A549 (cell line): Measurements from ENCODE around the gene ZBTB20.

Experiments used
- ATOH8 ChIP-seq: fragments of 250-450 bp; sonication (Bioruptor Pico); IDR thresholded peaks from 2 replicates; pipeline ENCODE4 v1.5.0; 2020; ENCODE audit warnings: low read depth, mild to moderate bottlenecking, moderate library complexity
- CHD4 ChIP-seq: fragments of 200-600 bp; sonication (generic); IDR thresholded peaks from 2 replicates; pipeline ENCODE4 v1.6.1; 2016; ENCODE audit warnings: antibody characterized with exemption, mild to moderate bottlenecking, borderline replicate concordance
- CTCF ChIP-seq: fragments of >200 bp; sonication (Bioruptor Twin); formaldehyde crosslinking; IDR thresholded peaks from 3 replicates; pipeline ENCODE4 v1.5.1; 2016
- EP300 ChIP-seq, 2 experiments: fragments of >200 bp; sonication (Bioruptor Twin); formaldehyde crosslinking; IDR thresholded peaks; 2 replicates in 1 of 2; 3 replicates in 1 of 2; pipeline ENCODE4 v1.6.1; 2016 to 2017
- KDM1A ChIP-seq: fragments of 200-600 bp; sonication (generic); IDR thresholded peaks from 2 replicates; pipeline ENCODE4 v1.6.1; 2016; ENCODE audit warnings: low read depth, mild to moderate bottlenecking
- KDM5A ChIP-seq: fragments of 200-600 bp; sonication (generic); IDR thresholded peaks from 2 replicates; pipeline ENCODE4 v1.6.1; 2016; ENCODE audit warnings: antibody characterized with exemption, mild to moderate bottlenecking
- MAZ ChIP-seq: fragments of 150-350 bp; IDR thresholded peaks from 2 replicates; pipeline ENCODE4 v1.6.1; 2014; ENCODE audit warnings: antibody characterized with exemption, low read depth, low read length, borderline replicate concordance
- NR3C1 ChIP-seq: fragments of >200 bp; sonication (Bioruptor Twin); formaldehyde crosslinking; IDR thresholded peaks from 3 replicates; pipeline ENCODE4 v1.6.1; 2017
- RAD21 ChIP-seq, 2 experiments: fragments of >200 bp in 1 of 2; sonication (Bioruptor Twin) in 1 of 2; formaldehyde crosslinking in 1 of 2; IDR thresholded peaks in 1 of 2; conservative IDR thresholded peaks in 1 of 2; 2 replicates in 1 of 2; 3 replicates in 1 of 2; pipeline ENCODE4 v1.6.1; 2012 to 2018; ENCODE audit warnings: inconsistent platforms in 1 of 2
- RCOR1 ChIP-seq: fragments of 150-350 bp; IDR thresholded peaks from 2 replicates; pipeline ENCODE4 v1.6.1; 2014; ENCODE audit warnings: antibody characterized with exemption, low read length, low read depth
- RFX5 ChIP-seq: fragments of 450-650 bp; IDR thresholded peaks from 2 replicates; pipeline ENCODE4 v1.7.1; 2014; ENCODE audit warnings: antibody characterized with exemption, mild to moderate bottlenecking, moderate library complexity
- SMC3 ChIP-seq: fragments of >200 bp; sonication (Bioruptor Twin); formaldehyde crosslinking; IDR thresholded peaks from 3 replicates; pipeline ENCODE4 v1.6.1; 2018; ENCODE audit warnings: inconsistent platforms
- TF ChIP-seq, protein P1 (sequence below): fragments of 150-350 bp; IDR thresholded peaks from 2 replicates; pipeline ENCODE4 v1.6.1; 2014; ENCODE audit warnings: low read depth, mild to moderate bottlenecking, low read length
- TF ChIP-seq, protein P2 (sequence below): fragments of 450-650 bp; IDR thresholded peaks from 2 replicates; pipeline ENCODE4 v1.6.1; 2014; ENCODE audit warnings: antibody characterized with exemption

DNA sequence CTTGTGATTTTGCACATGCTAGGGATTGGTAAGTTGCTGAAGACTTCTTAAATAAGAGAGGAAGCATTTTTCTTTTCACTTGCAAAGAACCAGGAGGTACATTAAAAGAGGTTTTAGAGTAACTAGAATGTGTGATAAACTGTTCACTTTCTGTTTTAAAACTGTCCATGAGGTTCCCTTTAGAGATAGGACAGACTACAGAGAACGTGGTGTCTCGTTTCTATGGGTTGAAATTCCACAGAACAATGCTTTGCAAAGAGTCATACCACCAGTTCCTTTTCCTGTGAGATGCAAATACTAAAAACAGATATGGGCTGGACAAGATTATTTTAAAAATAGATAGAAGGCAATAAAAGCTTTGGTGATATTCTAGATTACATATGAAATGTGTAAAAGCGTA, 480.5 kb downstream of the ZBTB20 start:
- TF ChIP-seq CTCF (no peak), NR3C1 (no peak), CHD4 (no peak), EP300 (IDR thresholded peaks at IDR 0.05) (no peak), SMC3 (no peak), RCOR1 (no peak), KDM5A (no peak), MAZ (no peak), RAD21 (conservative IDR thresholded peaks at IDR 0.05 in 1 of 2, IDR thresholded peaks at IDR 0.05 in 1 of 2) (no peak), RFX5 (no peak), KDM1A (no peak), ATOH8 (CRISPR knock-in tag) (no peak)
- TF ChIP-seq, protein P1, sequence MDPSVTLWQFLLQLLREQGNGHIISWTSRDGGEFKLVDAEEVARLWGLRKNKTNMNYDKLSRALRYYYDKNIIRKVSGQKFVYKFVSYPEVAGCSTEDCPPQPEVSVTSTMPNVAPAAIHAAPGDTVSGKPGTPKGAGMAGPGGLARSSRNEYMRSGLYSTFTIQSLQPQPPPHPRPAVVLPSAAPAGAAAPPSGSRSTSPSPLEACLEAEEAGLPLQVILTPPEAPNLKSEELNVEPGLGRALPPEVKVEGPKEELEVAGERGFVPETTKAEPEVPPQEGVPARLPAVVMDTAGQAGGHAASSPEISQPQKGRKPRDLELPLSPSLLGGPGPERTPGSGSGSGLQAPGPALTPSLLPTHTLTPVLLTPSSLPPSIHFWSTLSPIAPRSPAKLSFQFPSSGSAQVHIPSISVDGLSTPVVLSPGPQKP: no peak
- TF ChIP-seq, protein P2, sequence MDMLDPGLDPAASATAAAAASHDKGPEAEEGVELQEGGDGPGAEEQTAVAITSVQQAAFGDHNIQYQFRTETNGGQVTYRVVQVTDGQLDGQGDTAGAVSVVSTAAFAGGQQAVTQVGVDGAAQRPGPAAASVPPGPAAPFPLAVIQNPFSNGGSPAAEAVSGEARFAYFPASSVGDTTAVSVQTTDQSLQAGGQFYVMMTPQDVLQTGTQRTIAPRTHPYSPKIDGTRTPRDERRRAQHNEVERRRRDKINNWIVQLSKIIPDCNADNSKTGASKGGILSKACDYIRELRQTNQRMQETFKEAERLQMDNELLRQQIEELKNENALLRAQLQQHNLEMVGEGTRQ: no peak
